ENCODE measurements around the gene MAGI1.

MAGI1 gene

GRCh38 chr3:66036586-66037148 lies 2.1 kb downstream of the MAGI1 start:
- no peak for ATAC-seq
- TF ChIP-seq ESRRG (CRISPR knock-in tag; IDR thresholded peaks at IDR 0.05), result no peak
- no peak for TF ChIP-seq ZFP3 (CRISPR knock-in tag; IDR thresholded peaks at IDR 0.05)
- TF ChIP-seq ZNF70 (CRISPR knock-in tag; IDR thresholded peaks at IDR 0.05), result no peak
- no peak for TF ChIP-seq ISL1 (CRISPR knock-in tag; IDR thresholded peaks at IDR 0.05)
- TF ChIP-seq ZNF565 (CRISPR knock-in tag; conservative IDR thresholded peaks at IDR 0.05; ENCODE audit: low read depth), result no peak
- TF ChIP-seq TCF4 (CRISPR knock-in tag; IDR thresholded peaks at IDR 0.05; ENCODE audit: borderline replicate concordance), result no peak
- no peak for TF ChIP-seq PPARA (CRISPR knock-in tag; IDR thresholded peaks at IDR 0.05; ENCODE audit: borderline replicate concordance)
- TF ChIP-seq RARB (CRISPR knock-in tag; IDR thresholded peaks at IDR 0.05), result no peak

GRCh38 chr3:66035763-66036477 lies 2.8 kb downstream of the MAGI1 start:
- ATAC-seq, result no peak
- TF ChIP-seq TCF4 (CRISPR knock-in tag; IDR thresholded peaks at IDR 0.05; ENCODE audit: borderline replicate concordance) (no peak), ISL1 (CRISPR knock-in tag; IDR thresholded peaks at IDR 0.05) (no peak), ZNF70 (CRISPR knock-in tag; IDR thresholded peaks at IDR 0.05) (no peak), ZC3H10 (CRISPR knock-in tag; IDR thresholded peaks at IDR 0.05) (no peak), RARB (CRISPR knock-in tag; IDR thresholded peaks at IDR 0.05) (no peak), TSHZ2 (CRISPR knock-in tag; IDR thresholded peaks at IDR 0.05) (no peak), PATZ1 (CRISPR knock-in tag; IDR thresholded peaks at IDR 0.05; ENCODE audit: borderline replicate concordance) (no peak), ZFP3 (CRISPR knock-in tag; IDR thresholded peaks at IDR 0.05) (no peak), POU6F1 (CRISPR knock-in tag; IDR thresholded peaks at IDR 0.05; ENCODE audit: borderline replicate concordance, low read depth) (no peak), BACH2 (CRISPR knock-in tag; IDR thresholded peaks at IDR 0.05; ENCODE audit: borderline replicate concordance) (no peak), ZNF8 (CRISPR knock-in tag; IDR thresholded peaks at IDR 0.05) (no peak), PPARA (CRISPR knock-in tag; IDR thresholded peaks at IDR 0.05; ENCODE audit: borderline replicate concordance) (no peak), CSDC2 (CRISPR knock-in tag; IDR thresholded peaks at IDR 0.05) (no peak), ZNF565 (CRISPR knock-in tag; conservative IDR thresholded peaks at IDR 0.05; ENCODE audit: low read depth) (no peak), TOX (CRISPR knock-in tag; IDR thresholded peaks at IDR 0.05; ENCODE audit: borderline replicate concordance) (no peak), ESRRG (CRISPR knock-in tag; IDR thresholded peaks at IDR 0.05) (no peak), SNAI2 (CRISPR knock-in tag; IDR thresholded peaks at IDR 0.05) (no peak)

GRCh38 chr3:66033241-66034138 lies 5.2 kb downstream of the MAGI1 start:
- ATAC-seq, result no peak
- TF ChIP-seq PPARA (CRISPR knock-in tag; IDR thresholded peaks at IDR 0.05; ENCODE audit: borderline replicate concordance), result no peak
- no peak for TF ChIP-seq SNAI2 (CRISPR knock-in tag; IDR thresholded peaks at IDR 0.05)
- no peak for TF ChIP-seq OSR1 (CRISPR knock-in tag; IDR thresholded peaks at IDR 0.05)
- no peak for TF ChIP-seq ZNF70 (CRISPR knock-in tag; IDR thresholded peaks at IDR 0.05)
- no peak for TF ChIP-seq TOX (CRISPR knock-in tag; IDR thresholded peaks at IDR 0.05; ENCODE audit: borderline replicate concordance)
- no peak for TF ChIP-seq ARNTL (CRISPR knock-in tag; IDR thresholded peaks at IDR 0.05; ENCODE audit: borderline replicate concordance, low read depth)
- no peak for TF ChIP-seq TSHZ2 (CRISPR knock-in tag; IDR thresholded peaks at IDR 0.05)
- no peak for TF ChIP-seq ISL1 (CRISPR knock-in tag; IDR thresholded peaks at IDR 0.05)
- TF ChIP-seq POU6F1 (CRISPR knock-in tag; IDR thresholded peaks at IDR 0.05; ENCODE audit: borderline replicate concordance, low read depth), result no peak
- TF ChIP-seq CSDC2 (CRISPR knock-in tag; IDR thresholded peaks at IDR 0.05), result no peak
- no peak for TF ChIP-seq CSRNP3 (CRISPR knock-in tag; IDR thresholded peaks at IDR 0.05)
- no peak for TF ChIP-seq GLIS3 (CRISPR knock-in tag; IDR thresholded peaks at IDR 0.05)
